NAMALWA (cell line): ENCODE data around the gene ZSCAN23.
"Not testable (repeated sequence)": the region's sequence is repeated elsewhere in the genome, so short reads cannot be mapped to it uniquely, and the experiment has no call there.

ENCODE experiments used
- DNase-seq: peaks from one replicate; pipeline ENCODE4 v3.0.0-alpha.2; 2015; ENCODE audit warnings: low spot score

Gene ZSCAN23

GRCh38 chr6:28443112-28443773 lies at the start of gene ZSCAN23:
TSS of gene ZSCAN23 (minus strand) at chr6:28443491. CDS start at chr6:28436266, 7,225 bp downstream.
- no peak for DNase-seq

DNA sequence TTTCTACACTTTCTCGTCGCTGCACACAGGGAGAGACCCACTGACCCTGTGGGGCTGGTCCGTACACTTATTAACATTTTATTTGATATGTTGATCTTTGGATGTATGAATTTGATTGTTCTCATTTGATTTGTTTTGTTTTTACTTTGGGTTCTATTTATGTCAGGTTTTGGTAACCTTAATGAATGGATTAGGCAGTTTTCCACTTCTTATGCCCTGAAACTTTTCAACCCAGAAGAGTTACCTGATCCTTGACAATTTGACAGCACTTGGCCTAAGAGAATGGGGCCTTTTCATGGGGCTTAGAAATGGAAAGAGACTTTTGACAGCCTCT lies 48.7 kb upstream of the ZSCAN23 start:
- no peak for DNase-seq

GRCh38 chr6:28490205-28490890 lies 47.1 kb upstream of the ZSCAN23 start:
- no peak for DNase-seq

DNA sequence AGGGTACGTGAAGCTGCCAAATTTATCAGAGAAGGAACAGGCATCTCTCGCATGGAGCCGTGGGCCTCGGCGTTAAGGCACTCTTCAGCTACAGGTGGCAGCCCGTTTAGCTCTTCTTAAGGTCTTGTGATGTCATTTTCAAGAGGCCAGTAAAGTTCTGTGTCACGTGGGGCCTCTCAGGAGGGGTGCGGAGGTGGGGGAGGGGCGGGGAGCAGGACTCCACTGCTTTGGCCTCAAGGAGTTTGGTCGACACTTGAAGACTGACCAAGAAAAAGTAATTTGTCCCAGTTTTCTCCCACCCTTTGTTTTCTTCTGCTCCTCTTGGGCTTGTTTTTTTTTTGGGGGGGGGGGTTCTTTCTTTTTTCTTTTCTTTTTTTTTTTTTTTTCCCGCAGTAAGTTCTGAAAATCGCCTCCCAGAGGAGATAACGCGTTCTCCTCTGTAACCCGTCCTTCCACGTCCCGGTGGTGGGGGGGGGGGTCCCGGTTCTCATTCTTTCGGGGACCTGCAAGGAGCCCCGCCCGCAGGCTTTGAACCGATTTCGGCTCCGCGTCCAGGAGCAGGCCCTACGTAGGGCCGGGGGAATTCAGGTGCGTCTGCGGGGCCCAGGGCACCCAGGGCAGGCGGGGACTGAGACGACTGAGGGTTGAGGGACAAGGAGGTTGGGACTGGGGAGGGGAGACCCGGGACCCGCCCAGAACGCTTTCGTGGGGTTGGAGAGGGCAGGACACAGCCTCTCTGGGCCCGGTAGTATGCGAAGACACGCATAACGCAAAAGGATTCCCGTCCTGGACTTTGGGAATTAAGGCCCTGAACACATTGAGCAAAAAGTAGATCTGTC lies 46.3 kb upstream of the ZSCAN23 start:
- peak; percentile 21 for DNase-seq

DNA sequence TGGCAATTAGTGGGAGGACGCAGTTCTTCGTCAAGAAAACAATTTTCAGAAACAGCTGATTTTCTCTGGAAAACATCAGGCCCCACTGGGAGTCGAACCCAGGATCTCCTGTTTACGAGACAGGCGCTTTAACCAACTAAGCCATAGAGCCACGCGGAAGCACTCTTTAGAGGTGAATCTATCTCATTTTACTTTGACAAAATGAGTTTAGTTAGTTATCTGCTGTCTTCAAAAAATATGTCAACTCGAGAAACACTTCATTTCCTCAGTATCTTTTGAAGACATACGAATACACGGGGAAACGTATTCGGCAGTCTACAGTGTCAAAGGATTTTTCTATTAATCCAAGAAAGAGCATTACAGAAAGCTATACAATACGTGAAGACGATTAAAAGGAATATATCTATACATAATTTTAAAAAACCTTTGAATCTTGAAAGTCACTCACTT lies 45.6 kb upstream of the ZSCAN23 start:
- DNase-seq, result no peak

DNA sequence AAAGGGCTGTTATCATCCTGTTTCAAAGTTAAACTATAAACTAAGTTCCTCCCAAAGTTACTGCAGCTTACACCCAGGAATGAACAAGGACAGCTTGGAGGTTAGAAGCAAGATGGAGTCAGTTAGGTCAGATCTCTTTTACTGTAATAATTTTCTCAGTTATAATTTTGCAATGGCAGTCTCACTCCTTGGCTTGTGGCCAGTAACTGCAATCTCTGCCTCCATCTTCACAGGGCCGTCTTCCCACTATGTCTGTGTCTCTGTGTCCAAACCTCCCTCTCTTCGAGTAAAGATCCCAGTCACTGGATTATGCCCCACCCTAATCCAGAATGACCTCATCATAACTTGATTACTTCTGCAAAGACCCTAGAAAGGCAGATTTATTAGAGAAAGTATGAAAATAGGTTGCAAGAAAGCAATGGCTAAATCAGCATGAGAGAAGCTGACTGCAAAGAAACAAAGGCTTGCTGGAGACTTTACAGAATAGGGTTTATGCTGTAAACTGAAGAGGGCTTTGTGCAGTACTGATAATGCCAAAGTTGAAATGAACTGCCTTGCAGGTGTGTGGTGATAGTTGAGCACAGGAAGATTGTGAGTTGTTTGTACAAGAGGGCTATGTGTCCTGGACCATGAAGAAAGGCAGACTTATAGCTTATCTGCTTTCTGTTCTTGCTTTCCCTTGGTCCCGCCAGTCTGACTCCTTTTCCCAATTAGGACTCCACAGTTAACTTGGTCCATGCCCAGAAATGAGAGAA lies 43.9 kb upstream of the ZSCAN23 start:
- no peak for DNase-seq

DNA sequence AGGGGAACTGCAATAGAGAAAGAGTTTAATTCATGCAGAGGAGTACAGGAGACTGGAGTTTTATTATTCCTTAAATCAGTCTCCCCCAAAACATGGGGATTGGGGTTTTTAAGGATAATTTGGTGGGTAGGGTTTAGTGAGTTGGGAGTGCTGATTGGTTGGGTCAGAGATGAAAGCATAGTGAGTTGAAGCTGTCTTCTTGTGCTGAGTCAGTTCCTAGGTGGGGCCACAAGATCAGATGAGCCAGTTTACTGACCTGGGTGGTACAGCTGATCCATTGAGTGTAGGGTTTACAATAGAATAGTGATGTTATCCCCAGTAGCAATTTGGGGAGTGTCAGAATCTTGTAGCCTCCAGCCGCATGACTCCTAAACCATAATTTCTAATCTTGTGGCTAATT lies 43.2 kb upstream of the ZSCAN23 start:
- no peak for DNase-seq

- no peak for DNase-seq
Measured at GRCh38 chr6:28485482-28485881, 42.2 kb upstream of the ZSCAN23 start.

DNA sequence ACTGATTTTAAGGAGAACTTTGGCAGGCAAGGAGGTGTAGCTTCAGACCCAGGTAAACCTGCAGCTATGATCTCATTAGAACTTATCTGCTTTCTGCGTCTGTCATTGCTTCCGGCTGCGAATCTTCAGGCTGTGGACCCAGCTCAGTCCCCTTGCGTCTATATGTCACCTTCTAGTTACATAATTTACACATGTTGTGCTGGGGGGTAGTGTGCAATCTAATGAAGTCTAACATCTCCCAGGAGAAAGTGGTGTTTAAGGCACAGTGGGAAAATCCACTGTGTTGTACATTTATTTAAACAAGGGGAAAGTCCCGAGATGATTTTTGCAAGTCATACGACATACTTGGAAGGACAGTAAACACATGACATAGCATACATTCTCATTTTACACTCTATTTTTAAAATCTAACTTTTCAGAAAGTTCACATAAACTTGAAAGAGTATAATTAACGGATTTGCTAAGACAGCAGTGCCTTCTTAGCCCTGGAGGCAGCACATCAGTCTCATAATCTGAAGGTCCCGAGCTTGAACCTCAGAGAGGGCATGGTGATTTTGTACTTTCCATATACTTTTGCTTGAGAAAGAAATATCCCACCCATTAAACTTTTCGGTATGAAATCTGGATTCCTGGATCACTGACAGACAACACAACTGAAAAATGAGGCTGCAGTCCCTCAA lies 37.1 kb upstream of the ZSCAN23 start:
- DNase-seq, result no peak

GRCh38 chr6:28478518-28478917 lies 35.2 kb upstream of the ZSCAN23 start:
- DNase-seq, result no peak

DNA sequence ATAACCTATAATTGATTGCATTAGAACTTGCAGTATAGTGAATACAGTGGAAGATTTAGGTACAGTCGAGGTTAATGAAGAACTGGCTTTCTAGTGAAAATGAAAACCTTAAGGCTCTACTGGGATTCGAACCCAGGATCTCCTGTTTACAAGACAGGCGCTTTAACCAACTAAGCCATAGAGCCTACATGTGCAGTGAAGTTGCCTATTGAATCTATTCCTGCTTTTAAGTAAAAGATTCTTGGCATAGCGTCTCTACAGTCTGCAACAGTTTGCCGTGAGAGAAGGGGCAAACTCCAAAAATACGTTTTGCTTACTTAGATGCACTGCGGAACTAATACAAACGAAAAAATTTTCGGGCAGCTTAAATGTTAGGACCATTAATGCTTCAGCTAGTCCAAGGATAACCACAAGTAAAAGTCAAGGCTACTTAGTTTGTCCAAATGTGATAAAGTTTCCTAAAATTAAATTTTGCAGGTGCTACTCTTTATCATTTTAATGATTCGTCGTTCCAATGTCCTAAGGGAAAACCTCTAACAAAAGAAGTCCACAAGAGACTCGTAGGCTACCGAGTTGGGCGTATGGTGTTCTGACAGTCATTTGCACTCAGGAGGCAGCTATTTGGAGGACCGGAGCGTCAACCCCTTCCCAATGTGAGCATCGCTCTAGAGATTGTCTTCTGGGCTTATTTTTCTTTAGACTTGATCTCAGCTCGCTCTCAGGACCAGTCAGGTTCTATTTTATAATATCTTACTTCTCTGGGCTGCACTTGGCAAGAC lies 31.3 kb upstream of the ZSCAN23 start:
- DNase-seq, result peak; percentile 80

- not testable (repeated sequence) for DNase-seq
Measured at GRCh38 chr6:28469153-28469745, 26.0 kb upstream of the ZSCAN23 start.

- no peak for DNase-seq
Measured at GRCh38 chr6:28468056-28468455, 24.8 kb upstream of the ZSCAN23 start.

- DNase-seq, result no peak
Measured at GRCh38 chr6:28462401-28462800, 19.1 kb upstream of the ZSCAN23 start.

DNA sequence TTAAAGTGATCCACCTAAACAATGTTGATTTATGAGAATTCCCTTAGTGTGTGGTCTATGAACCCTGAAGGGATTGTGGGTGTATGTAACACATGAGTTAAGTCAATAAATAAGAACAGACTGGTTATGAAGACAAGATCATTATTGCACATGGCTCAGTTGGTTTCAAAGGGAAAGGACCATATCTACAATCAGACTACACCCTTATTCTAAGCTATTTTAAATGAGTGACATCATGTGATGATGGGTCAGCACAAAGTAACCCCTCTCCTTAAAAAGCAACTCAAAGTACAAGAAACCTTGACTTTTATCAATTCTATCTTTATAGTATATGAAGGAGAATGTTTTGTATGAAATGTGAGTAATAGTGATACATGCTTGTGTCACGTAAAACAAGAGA lies 15.3 kb upstream of the ZSCAN23 start:
- no peak for DNase-seq

DNA sequence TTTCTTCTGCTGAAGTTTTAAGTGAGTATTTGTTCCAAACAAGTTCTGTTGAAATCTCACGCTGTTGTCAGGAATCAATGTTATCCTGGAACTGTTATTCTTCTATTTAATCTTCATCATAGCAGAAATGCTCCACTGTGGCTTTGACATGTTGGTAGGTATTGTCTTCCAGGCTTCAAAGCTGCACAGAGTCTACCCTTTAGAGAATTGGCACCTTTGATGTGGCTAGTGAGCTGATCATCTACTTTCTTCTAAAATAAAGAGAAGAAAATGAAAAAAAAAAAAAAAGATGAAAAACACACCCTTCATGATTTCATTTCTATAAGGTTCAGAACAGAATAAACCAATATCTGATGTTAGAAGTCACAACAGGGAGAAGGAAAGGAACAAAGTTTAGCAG lies 5.8 kb upstream of the ZSCAN23 start:
- no peak for DNase-seq

GRCh38 chr6:28447512-28447906 lies 4.2 kb upstream of the ZSCAN23 start:
- DNase-seq, result not testable (repeated sequence)

DNA sequence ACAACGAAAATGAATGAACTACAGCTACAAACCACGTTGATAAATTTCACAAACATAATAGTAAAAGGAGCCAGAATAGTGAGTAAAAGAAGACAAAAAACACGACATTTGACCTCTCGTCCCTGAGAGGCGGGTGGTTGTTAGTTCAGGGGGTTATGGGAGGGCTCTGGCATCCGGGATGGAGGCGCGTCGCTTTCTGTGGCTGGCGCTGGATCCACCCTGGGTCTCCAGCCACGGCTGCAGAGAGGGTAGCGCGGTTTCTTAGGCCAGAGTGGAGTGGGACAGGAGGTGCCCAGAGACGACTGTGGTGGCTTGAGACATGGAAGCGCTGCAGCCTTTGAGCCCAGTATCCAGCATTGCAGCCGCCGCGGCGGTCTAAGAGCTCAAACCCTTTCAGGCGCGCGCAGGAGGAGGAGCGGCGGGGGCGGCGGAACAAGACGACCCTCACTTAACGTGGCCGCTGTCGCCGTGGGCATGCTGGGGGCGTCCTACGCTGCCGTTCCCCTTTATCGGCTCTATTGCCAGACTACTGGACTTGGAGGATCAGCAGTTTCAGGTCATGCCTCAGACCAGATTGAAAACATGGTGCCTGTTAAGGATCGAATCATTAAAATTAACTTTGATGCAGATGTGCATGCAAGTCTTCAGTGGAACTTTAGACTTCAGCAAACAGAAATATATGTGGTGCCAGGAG lies 3.7 kb upstream of the ZSCAN23 start:
- no peak for DNase-seq

DNA sequence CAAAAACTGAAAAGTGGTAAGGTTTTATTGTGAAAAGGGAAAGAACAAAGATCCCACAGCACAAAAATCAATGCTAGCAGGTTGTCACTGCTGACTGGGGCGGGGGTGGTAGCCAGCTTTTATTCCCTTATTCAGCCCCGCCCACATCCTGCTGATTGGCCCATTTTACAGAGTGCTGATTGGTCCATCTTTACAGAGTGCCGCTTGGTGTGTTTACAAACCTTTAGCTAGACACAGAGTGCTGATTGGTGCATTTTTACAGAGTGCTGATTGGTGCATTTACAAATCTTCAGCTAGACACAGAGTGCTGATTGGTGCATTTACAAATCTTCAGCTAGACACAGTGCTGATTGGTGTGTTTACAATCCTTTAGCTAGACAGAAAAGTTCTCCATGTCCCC lies 1.5 kb upstream of the ZSCAN23 start:
- DNase-seq, result peak; percentile 11

DNA sequence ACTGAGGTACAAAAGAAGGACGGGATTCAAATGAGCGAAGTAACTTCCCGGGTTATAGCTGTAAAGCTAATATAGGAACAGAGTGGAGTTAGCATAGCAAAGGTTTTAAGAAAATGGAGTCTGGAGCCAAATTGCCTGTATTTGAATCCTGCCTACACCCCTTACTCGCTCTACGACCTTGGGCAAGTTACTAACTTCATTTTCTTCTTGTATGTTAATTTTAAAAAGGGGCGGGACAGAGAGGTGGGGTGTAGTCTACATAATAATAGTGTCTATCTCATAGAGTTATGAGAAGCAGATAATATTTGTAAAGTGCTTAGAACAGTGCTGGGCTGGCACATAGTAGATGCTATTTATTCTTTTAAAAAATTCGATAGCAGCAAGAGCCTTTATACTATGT lies 705 bp downstream of the ZSCAN23 start:
- DNase-seq, result no peak
